Breast epithelium (tissue), 4 donors: ENCODE measurements around the gene OXSR1. TPM values are rescaled to one million over a fixed set of nuclear protein-coding genes. Genes with fewer than 3 reads are reported as not detected.

Source experiments
- DNase-seq, 2 donors: peaks; one replicate each; pipeline ENCODE4 v3.0.0-alpha.2; 2019; ENCODE audit warnings: low spot score in 2 of 2
- H3K27ac ChIP-seq, 2 donors: fragments of 200-600 bp; sonication (generic) in 1 of 2; one replicate each; pipeline ENCODE4 v1.5.1; 2016 to 2019; ENCODE audit warnings: mild to moderate bottlenecking in 1 of 2
- H3K27me3 ChIP-seq, 2 donors: fragments of 200-600 bp; sonication (generic) in 1 of 2; one replicate each; pipeline versions ENCODE4 v1.5.1 to v1.6.0; 2017 to 2019; ENCODE audit warnings: control low read depth in 1 of 2, mild to moderate bottlenecking in 1 of 2
- H3K36me3 ChIP-seq: fragments of 200-600 bp; one replicate; pipeline ENCODE4 v1.5.1; 2019
- H3K4me1 ChIP-seq, 2 donors: fragments of 200-600 bp; sonication (generic); one replicate each; pipeline ENCODE4 v1.5.1; 2016 to 2019; ENCODE audit warnings: control low read depth in 1 of 2
- H3K4me3 ChIP-seq, 3 donors: fragments of 200-600 bp; sonication (generic); 1 replicate in 2 of 3; 2 replicates in 1 of 3; pipeline ENCODE4 v1.5.1; 2016 to 2019; ENCODE audit warnings: mild to moderate bottlenecking in 3 of 3, moderate library complexity in 2 of 3
- H3K9me3 ChIP-seq, 2 donors: fragments of 200-600 bp; sonication (generic) in 1 of 2; one replicate each; pipeline ENCODE4 v1.5.1; 2016 to 2019; ENCODE audit warnings: control low read depth in 1 of 2
- POLR2A ChIP-seq: fragments of 450-650 bp; IDR thresholded peaks from one replicate; pipeline ENCODE4 v1.6.1; 2016; ENCODE audit warnings: antibody characterized with exemption, mild to moderate bottlenecking, moderate library complexity
- POLR2AphosphoS5 ChIP-seq, 3 donors: sonication (generic); formaldehyde crosslinking; IDR thresholded peaks; one replicate each; pipeline ENCODE4 v1.6.1; 2017; ENCODE audit warnings: antibody characterized with exemption in 3 of 3
- intact Hi-C: fragments of 100-400 bp; cut with DNase I; formaldehyde crosslinking; loops from one replicate; pipeline ENCODE4 v1.15.1; 2023; ENCODE audit warnings: low total_unique reads
- total RNA-seq, 3 donors: library from RNA; depleted of rRNA; stranded (reverse); fragments of >200 nt; gene quantifications; one replicate each; pipeline ENCODE4 v1.1.0, GENCODE V29; 2016
- TF ChIP-seq, protein P1 (sequence below), 3 donors: fragments of 450-650 bp; IDR thresholded peaks; one replicate each; pipeline ENCODE4 v1.5.1; 2016 to 2017; ENCODE audit warnings: antibody characterized with exemption in 3 of 3, mild to moderate bottlenecking in 3 of 3, moderate library complexity in 3 of 3

The OXSR1 gene
- total RNA-seq, 3 donors from 2014 or later, result 29.0 to 41.6 (median 33.1) TPM

DNA sequence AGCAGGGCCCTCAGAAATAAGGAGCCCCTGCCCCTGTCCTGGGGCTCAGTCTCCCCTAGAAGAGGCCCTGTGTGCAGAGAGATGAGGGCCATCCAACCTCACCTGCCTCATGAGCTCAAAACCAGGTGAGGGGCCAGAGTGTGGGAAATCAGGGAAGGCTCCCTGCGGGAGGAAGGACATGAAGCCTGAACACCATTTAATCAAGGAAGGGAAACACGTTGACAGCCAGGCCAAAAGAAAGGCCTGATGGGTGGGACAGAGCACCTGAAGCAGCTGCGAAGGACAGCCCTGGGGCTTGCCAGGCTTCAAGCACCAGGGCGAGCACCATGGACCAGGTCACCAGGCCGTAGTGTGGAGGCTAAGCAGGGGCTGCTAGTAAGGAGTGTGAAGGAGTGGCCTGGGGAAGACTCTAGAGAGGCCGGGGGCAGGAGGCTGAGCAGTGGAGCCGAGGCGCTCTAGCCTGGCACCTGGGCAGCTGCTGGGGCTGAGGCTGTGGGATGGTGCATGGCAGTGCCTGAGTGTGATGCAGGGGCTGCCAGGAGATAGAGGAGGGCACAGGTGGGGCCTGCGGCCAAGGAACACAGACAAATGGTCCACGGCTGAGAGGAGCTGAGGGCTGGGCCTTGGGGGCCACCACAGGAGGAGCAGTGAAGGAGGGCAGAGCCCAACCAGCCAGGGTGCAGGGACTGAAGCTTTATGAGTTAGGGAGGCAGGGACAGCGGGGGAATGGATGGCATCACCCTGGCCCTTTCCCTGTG, 44.5 kb upstream of the OXSR1 start:
- no peak for DNase-seq

GRCh38 chr3:38121451-38121831, 43.9 kb upstream of the OXSR1 start:
- Histone ChIP-seq H3K36me3 (no peaks in the 10 kb centered on the region), H3K4me3 (no peak overlapping the region), H3K27ac (no peak overlapping the region), H3K27me3 (no peaks in the 10 kb centered on the region), H3K9me3 (no peaks in the 10 kb centered on the region), H3K4me1 (no peaks in the 10 kb centered on the region)
- TF ChIP-seq POLR2A (no peak), POLR2AphosphoS5 (IDR thresholded peaks at IDR 0.05) (no peak)
- TF ChIP-seq, protein P1, sequence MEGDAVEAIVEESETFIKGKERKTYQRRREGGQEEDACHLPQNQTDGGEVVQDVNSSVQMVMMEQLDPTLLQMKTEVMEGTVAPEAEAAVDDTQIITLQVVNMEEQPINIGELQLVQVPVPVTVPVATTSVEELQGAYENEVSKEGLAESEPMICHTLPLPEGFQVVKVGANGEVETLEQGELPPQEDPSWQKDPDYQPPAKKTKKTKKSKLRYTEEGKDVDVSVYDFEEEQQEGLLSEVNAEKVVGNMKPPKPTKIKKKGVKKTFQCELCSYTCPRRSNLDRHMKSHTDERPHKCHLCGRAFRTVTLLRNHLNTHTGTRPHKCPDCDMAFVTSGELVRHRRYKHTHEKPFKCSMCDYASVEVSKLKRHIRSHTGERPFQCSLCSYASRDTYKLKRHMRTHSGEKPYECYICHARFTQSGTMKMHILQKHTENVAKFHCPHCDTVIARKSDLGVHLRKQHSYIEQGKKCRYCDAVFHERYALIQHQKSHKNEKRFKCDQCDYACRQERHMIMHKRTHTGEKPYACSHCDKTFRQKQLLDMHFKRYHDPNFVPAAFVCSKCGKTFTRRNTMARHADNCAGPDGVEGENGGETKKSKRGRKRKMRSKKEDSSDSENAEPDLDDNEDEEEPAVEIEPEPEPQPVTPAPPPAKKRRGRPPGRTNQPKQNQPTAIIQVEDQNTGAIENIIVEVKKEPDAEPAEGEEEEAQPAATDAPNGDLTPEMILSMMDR (IDR thresholded peaks at IDR 0.05), result no peak
- intact Hi-C loops, result no loop called here
- DNase-seq, result peak in 1 of 2 donors; percentile 46

More for the DNA sequence above, 44.5 kb upstream of the OXSR1 start:
- Histone ChIP-seq H3K27me3 (no peaks in the 10 kb centered on the region), H3K9me3 (no peaks in the 10 kb centered on the region), H3K36me3 (no peaks in the 10 kb centered on the region), H3K4me1 (no peaks in the 10 kb centered on the region), H3K4me3 (no peak overlapping the region), H3K27ac (no peak overlapping the region)
- TF ChIP-seq POLR2A (no peak), POLR2AphosphoS5 (IDR thresholded peaks at IDR 0.05) (no peak)
- TF ChIP-seq, protein P1 (IDR thresholded peaks at IDR 0.05), result no peak
- intact Hi-C loops, result no loop called here

GRCh38 chr3:38121832-38122461, 43.4 kb upstream of the OXSR1 start:
- DNase-seq, result no peak

DNA sequence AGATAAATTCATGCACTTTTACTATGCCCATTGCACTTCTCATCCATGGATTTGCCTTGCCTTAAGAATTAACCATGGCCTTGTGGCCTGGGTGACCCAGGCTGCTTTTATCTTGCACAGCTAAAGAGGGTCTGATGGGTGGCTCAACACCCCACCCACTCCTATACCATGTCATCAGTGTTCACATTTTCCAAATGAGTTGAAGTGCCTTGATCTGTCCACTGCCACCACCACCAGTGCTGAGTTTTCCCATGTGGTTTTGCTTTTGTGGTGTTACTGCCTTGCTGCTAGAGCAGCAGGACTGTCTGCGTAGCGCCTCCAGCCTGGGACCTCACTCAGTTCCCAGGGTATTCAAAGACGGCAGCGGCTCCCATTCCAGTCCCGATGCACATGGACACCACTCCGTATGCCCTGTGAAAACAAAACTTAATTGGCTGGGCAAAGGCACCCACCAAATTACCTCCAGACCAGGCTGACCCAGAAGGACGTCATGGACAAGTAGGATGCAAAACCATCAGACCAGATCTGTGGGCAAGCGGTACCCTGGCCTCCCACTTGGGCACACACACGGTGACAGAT, 42.5 kb upstream of the OXSR1 start:
- no peaks in the 10 kb centered on the region for H3K27me3 ChIP-seq
- no peaks in the 10 kb centered on the region for H3K9me3 ChIP-seq
- no peaks in the 10 kb centered on the region for H3K36me3 ChIP-seq
- H3K4me3 ChIP-seq, result no peak overlapping the region
- no peak overlapping the region for H3K27ac ChIP-seq
- no peaks in the 10 kb centered on the region for H3K4me1 ChIP-seq
- DNase-seq, result no peak
- TF ChIP-seq POLR2AphosphoS5 (IDR thresholded peaks at IDR 0.05) (no peak), POLR2A (no peak)
- TF ChIP-seq, protein P1 (IDR thresholded peaks at IDR 0.05), result no peak
- intact Hi-C loops, result no loop called here

More at GRCh38 chr3:38121832-38122461, 43.4 kb upstream of the OXSR1 start:
- TF ChIP-seq POLR2A (no peak), POLR2AphosphoS5 (IDR thresholded peaks at IDR 0.05) (no peak)
- TF ChIP-seq, protein P1 (IDR thresholded peaks at IDR 0.05), result no peak
- Histone ChIP-seq H3K27me3 (no peaks in the 10 kb centered on the region), H3K27ac (no peak overlapping the region), H3K4me3 (no peak overlapping the region), H3K4me1 (no peaks in the 10 kb centered on the region), H3K9me3 (no peaks in the 10 kb centered on the region), H3K36me3 (no peaks in the 10 kb centered on the region)
- intact Hi-C loops, result no loop called here
